ENCODE measurements around the gene TSHZ3.

TSHZ3 gene

GRCh38 chr19:31299665-31300064 lies 49.6 kb downstream of the TSHZ3 start:
- no peak for DNase-seq (ENCODE audit: low spot score)
- Histone ChIP-seq H3K4me3 (no peak overlapping the region), H3K27ac (no peak overlapping the region)
- TF ChIP-seq CTCF (IDR thresholded peaks at IDR 0.05): no peak

- Histone ChIP-seq H3K27ac (no peak overlapping the region), H3K4me3 (no peak overlapping the region)
- TF ChIP-seq CTCF (IDR thresholded peaks at IDR 0.05): no peak
- DNase-seq (ENCODE audit: low spot score): no peak
These were observed 51.2 kb downstream of the TSHZ3 start for GRCh38 chr19:31297991-31298390.

- Histone ChIP-seq H3K27ac (no peak overlapping the region), H3K4me3 (no peak overlapping the region)
- no peak for TF ChIP-seq CTCF (IDR thresholded peaks at IDR 0.05)
- no peak for DNase-seq (ENCODE audit: low spot score)
These were observed 52.4 kb downstream of the TSHZ3 start for GRCh38 chr19:31296741-31297390.

GRCh38 chr19:31294189-31294588 lies 55.0 kb downstream of the TSHZ3 start:
- Histone ChIP-seq H3K27ac (no peak overlapping the region), H3K4me3 (no peak overlapping the region)
- DNase-seq (ENCODE audit: low spot score): no peak
- TF ChIP-seq CTCF (IDR thresholded peaks at IDR 0.05): no peak

- H3K27ac ChIP-seq: no peak overlapping the region
- H3K4me3 ChIP-seq: no peak overlapping the region
- no peak for DNase-seq (ENCODE audit: low spot score)
- TF ChIP-seq CTCF (IDR thresholded peaks at IDR 0.05): no peak
These were observed 56.5 kb downstream of the TSHZ3 start for GRCh38 chr19:31292639-31293185.

- Histone ChIP-seq H3K4me3 (no peak overlapping the region), H3K27ac (no peak overlapping the region)
- TF ChIP-seq CTCF (IDR thresholded peaks at IDR 0.05): no peak
- no peak for DNase-seq (ENCODE audit: low spot score)
These were observed 58.2 kb downstream of the TSHZ3 start for GRCh38 chr19:31290931-31291590.

GRCh38 chr19:31289976-31290375 lies 59.3 kb downstream of the TSHZ3 start:
- no peak overlapping the region for H3K4me3 ChIP-seq
- no peak for TF ChIP-seq CTCF (IDR thresholded peaks at IDR 0.05)
- DNase-seq (ENCODE audit: low spot score): no peak
- H3K27ac ChIP-seq: no peak overlapping the region
